IPS-15b (cell line): Measurements from ENCODE around the gene DHX40.

Experiments used
- H3K27me3 ChIP-seq: one replicate; pipeline ENCODE4 v1.6.1; 2013; ENCODE audit warnings: low read length; ENCODE audit not compliant: control insufficient read depth, insufficient read depth
- H3K36me3 ChIP-seq: one replicate; pipeline ENCODE4 v1.6.1; 2013; ENCODE audit warnings: low read length; ENCODE audit not compliant: control insufficient read depth, insufficient read depth
- H3K4me1 ChIP-seq: one replicate; pipeline ENCODE4 v1.6.1; 2013; ENCODE audit warnings: mild to moderate bottlenecking, low read length; ENCODE audit not compliant: control insufficient read depth, insufficient read depth
- H3K4me3 ChIP-seq: one replicate; pipeline ENCODE4 v1.5.1; 2013; ENCODE audit warnings: low read depth, low read length
- H3K9ac ChIP-seq: one replicate; pipeline ENCODE4 v1.6.1; 2013; ENCODE audit warnings: low read depth, mild to moderate bottlenecking, low read length
- H3K9me3 ChIP-seq: one replicate; pipeline ENCODE4 v1.6.1; 2013; ENCODE audit warnings: mild to moderate bottlenecking, low read length; ENCODE audit not compliant: control insufficient read depth, insufficient read depth

DHX40 gene

DNA sequence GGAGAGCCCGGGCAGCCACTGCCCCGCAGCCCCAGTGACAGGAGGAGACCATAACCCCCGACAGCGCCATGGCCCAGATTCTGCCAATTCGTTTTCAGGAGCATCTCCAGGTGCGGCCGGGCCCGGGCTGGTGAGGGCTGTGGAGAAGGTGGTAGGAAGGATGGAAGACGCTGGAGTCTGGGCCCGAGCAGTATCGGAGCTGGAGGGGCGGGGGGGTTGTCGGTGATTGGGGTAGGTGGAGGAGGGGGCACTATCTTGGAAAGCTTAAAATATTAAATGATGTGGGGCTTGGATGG, 54.6 kb downstream of the DHX40 start:
- H3K27me3 ChIP-seq, result no peaks in the 10 kb centered on the region
- H3K9me3 ChIP-seq, result no peaks in the 10 kb centered on the region
- H3K4me3 ChIP-seq, result peak overlapping the region; percentile 96
- peak overlapping the region; percentile 98 for H3K9ac ChIP-seq
- H3K4me1 ChIP-seq, result peaks cover 5% of the 10 kb centered on the region
- H3K36me3 ChIP-seq, result no peaks in the 10 kb centered on the region

DNA sequence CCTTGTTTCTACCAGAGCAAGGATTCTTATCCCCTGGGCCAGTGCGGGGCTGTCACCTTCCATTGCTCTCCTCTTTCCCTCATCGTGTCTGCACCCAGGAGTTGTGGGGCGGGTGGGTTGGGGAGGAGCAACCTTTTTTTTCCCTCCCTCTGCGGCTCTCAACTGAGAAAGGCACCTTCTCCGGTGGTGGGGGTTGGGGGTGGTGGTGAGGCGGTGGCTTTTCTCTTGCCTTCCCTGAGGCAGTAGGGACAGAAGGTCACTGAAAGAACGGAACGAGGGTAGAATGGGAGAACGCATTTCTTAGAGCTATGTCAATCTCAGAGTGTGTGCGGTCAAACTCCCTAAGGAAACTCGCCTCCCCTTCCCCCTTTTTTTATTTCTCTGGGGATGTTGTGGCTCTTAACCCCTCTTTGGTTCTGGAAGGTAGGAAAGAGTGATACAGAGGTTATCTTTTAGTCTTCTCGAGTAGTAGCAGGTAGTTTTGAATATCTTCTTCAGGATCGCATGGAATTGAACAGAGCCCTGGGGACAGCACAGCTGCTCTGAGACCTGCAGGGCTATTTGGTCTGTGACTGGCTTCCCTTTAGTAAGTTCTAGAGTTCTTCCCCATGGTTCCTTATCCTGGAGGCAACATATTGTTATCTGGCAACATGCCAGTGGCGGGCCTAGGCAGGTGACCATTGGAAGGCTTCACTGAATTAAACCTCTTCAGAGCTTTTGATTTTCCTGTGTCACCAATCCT, 55.3 kb downstream of the DHX40 start:
- Histone ChIP-seq H3K36me3 (no peaks in the 10 kb centered on the region), H3K27me3 (no peaks in the 10 kb centered on the region), H3K9me3 (no peaks in the 10 kb centered on the region), H3K9ac (peak overlapping the region; percentile 98), H3K4me3 (peak overlapping the region; percentile 96), H3K4me1 (peaks cover 5% of the 10 kb centered on the region)

DNA sequence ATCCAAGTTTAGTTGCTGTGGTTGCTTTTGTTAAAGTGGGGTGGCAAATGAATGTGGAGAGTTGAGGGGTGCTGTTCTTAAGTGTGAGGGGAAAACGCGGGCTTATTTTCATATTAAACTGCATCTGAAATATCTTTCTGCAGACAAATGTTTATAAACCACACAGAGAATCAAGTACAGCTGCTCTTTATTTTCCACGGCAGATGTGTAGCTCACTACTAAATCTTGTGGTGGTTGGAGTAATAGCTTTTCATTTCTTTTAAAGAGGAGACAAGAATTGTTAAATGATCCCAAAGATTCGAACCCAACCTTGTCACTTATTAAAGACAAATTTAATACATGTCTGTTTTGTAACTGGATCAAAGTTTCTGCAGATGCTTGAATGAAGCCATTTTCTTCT, 56.4 kb downstream of the DHX40 start:
- Histone ChIP-seq H3K4me1 (peaks cover 5% of the 10 kb centered on the region), H3K27me3 (no peaks in the 10 kb centered on the region), H3K9ac (no peak overlapping the region), H3K4me3 (peak overlapping the region; percentile 96), H3K36me3 (no peaks in the 10 kb centered on the region), H3K9me3 (no peaks in the 10 kb centered on the region)

DNA sequence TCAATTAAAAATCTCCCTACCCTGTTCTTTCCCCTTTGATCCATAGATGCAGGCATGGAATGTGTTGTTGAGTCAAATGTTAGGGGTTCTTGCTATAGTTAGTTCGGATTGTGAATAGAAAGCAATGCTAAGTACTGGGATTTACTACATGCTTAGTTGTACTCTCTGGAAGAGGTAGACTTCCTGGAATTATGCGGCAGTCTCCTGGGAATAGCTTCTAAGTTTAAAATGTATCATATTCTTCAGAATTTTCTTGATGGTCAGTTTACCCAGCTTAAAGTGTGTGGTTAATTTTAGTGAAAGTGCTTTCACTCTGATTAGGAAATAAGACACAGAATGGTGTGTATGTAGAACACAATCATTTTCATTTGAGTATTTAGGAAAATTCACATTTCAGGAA, 57.7 kb downstream of the DHX40 start:
- Histone ChIP-seq H3K4me1 (peaks cover 5% of the 10 kb centered on the region), H3K9me3 (no peaks in the 10 kb centered on the region), H3K36me3 (no peaks in the 10 kb centered on the region), H3K27me3 (no peaks in the 10 kb centered on the region), H3K9ac (no peak overlapping the region), H3K4me3 (no peak overlapping the region)

- Histone ChIP-seq H3K4me3 (no peak overlapping the region), H3K9ac (no peak overlapping the region), H3K4me1 (peaks cover 5% of the 10 kb centered on the region), H3K9me3 (no peaks in the 10 kb centered on the region), H3K27me3 (no peaks in the 10 kb centered on the region), H3K36me3 (no peaks in the 10 kb centered on the region)
Measured at GRCh38 chr17:59626756-59627155, 61.3 kb downstream of the DHX40 start.

DNA sequence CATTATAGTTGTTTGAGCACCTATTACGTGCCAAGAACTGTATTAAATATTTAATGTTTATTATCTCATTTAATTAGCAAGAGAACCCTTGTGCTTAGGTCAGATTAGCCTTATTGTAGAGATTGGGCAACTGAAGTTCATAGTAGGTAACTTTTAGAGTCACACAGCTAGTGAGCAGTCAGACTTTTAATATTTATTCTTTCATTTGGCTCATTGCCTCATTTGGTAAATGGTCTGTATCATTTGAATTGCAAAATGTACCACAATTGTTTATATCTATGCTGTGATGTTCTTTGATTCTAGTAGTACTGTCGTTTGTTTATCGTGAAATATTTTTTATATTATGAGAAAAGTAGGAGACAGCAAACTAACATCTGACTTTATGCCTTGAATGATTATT, 61.9 kb downstream of the DHX40 start:
- Histone ChIP-seq H3K9me3 (no peaks in the 10 kb centered on the region), H3K4me1 (peaks cover 5% of the 10 kb centered on the region), H3K4me3 (no peak overlapping the region), H3K27me3 (no peaks in the 10 kb centered on the region), H3K36me3 (no peaks in the 10 kb centered on the region), H3K9ac (no peak overlapping the region)

DNA sequence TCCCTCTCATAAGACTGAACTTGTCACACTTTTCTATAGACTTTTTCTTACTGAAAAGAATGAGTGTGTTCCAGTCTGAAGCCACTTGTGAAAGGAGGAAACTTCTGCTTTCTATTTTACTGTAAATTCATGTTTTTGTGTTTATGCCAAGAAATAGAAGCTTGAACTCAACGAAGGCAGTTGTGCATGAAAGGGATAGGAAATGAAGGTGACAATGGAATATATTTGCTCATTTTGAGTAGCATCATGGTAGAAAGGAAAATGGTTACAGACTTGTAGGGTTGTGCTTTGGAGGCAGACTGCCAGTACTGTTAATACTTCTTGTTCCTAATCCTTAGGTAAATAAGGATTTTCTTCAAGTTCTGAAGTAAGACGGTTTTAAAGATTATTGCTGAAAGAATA, 62.4 kb downstream of the DHX40 start:
- Histone ChIP-seq H3K9ac (no peak overlapping the region), H3K36me3 (no peaks in the 10 kb centered on the region), H3K4me1 (peaks cover 5% of the 10 kb centered on the region)

DNA sequence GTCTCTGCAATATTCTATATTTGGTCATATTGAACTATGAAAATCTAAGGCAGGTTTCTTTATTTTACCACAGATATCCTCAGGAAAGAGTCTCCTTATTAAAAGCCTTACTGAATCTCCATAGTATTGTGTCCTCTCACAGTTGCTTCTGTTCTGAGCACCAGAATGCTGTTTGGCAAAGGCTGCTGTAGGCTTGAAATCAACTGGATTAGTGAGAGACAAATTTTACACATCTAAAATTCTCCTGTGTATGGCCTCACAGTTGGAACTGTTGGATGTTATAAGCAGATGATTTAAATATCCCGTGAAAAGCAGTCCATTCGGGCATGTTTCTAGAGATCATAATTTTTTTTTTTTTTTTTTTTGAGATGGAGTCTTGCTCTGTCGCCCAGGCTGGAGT, 63.8 kb downstream of the DHX40 start:
- H3K9ac ChIP-seq, result no peak overlapping the region
- H3K4me1 ChIP-seq, result no peaks in the 10 kb centered on the region
- no peak overlapping the region for H3K4me3 ChIP-seq
- H3K36me3 ChIP-seq, result no peaks in the 10 kb centered on the region
- no peaks in the 10 kb centered on the region for H3K27me3 ChIP-seq
- H3K9me3 ChIP-seq, result no peaks in the 10 kb centered on the region

More for the DNA sequence above, 62.4 kb downstream of the DHX40 start:
- no peaks in the 10 kb centered on the region for H3K9me3 ChIP-seq
- H3K4me3 ChIP-seq, result no peak overlapping the region
- H3K27me3 ChIP-seq, result no peaks in the 10 kb centered on the region

DNA sequence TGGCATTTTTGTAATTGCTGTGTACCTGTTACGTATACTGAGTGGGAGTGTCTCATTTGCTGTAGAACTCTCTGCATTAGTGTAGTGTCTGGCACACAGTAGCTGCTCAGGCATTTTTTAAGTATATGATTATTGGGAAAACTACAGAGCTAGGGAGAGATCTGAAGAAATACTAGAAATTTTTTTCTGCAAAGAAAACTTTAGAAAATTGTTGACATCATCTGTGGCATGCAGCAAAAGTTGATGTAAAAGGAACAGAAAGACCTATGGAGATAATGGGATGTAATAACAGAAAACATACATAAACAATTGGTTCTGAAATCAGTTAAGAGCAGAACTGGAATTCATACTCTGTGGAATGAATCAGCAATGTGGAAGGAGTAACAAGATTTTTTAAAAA, 65.9 kb downstream of the DHX40 start:
- H3K27me3 ChIP-seq, result no peaks in the 10 kb centered on the region
- H3K36me3 ChIP-seq, result no peaks in the 10 kb centered on the region
- H3K9me3 ChIP-seq, result no peaks in the 10 kb centered on the region
- no peaks in the 10 kb centered on the region for H3K4me1 ChIP-seq
- no peak overlapping the region for H3K9ac ChIP-seq
- H3K4me3 ChIP-seq, result no peak overlapping the region

- Histone ChIP-seq H3K36me3 (no peaks in the 10 kb centered on the region), H3K27me3 (no peaks in the 10 kb centered on the region), H3K9me3 (no peaks in the 10 kb centered on the region), H3K9ac (no peak overlapping the region), H3K4me1 (no peaks in the 10 kb centered on the region), H3K4me3 (no peak overlapping the region)
Measured at GRCh38 chr17:59632398-59632797, 67.0 kb downstream of the DHX40 start.

GRCh38 chr17:59633658-59634359, 68.4 kb downstream of the DHX40 start:
- no peaks in the 10 kb centered on the region for H3K27me3 ChIP-seq
- H3K9ac ChIP-seq, result no peak overlapping the region
- H3K9me3 ChIP-seq, result no peaks in the 10 kb centered on the region
- no peaks in the 10 kb centered on the region for H3K36me3 ChIP-seq
- no peak overlapping the region for H3K4me3 ChIP-seq
- peaks cover 2% of the 10 kb centered on the region for H3K4me1 ChIP-seq
